NCI-H510A (cell line): ENCODE measurements around the gene TC2N.
"Not testable (repeated sequence)": the region's sequence is repeated elsewhere in the genome, so short reads cannot be mapped to it uniquely, and the experiment has no call there.

ENCODE experiments used
- DNase-seq: peaks from one replicate; lab custom pipeline; 2025; lab: John Stamatoyannopoulos, UW

Gene TC2N

GRCh38 chr14:91834571-91834970 lies 32.8 kb downstream of the TC2N start:
- no peak for DNase-seq

- DNase-seq: no peak
Measured at GRCh38 chr14:91831337-91831736, 36.0 kb downstream of the TC2N start.

- DNase-seq: peak; percentile 56
Measured at GRCh38 chr14:91830777-91831176, 36.6 kb downstream of the TC2N start.

- no peak for DNase-seq
Measured at GRCh38 chr14:91829511-91829910, 37.8 kb downstream of the TC2N start.

- no peak for DNase-seq
Measured at GRCh38 chr14:91827746-91828145, 39.6 kb downstream of the TC2N start.

GRCh38 chr14:91817566-91818325 lies 49.6 kb downstream of the TC2N start:
- no peak for DNase-seq

- no peak for DNase-seq
Measured at GRCh38 chr14:91814317-91814716, 53.0 kb downstream of the TC2N start.

GRCh38 chr14:91810699-91811098 lies 56.6 kb downstream of the TC2N start:
- no peak for DNase-seq

- no peak for DNase-seq
Measured at GRCh38 chr14:91806716-91807115, 60.6 kb downstream of the TC2N start.

- not testable (repeated sequence) for DNase-seq
Measured at GRCh38 chr14:91806094-91806493, 61.2 kb downstream of the TC2N start.

- no peak for DNase-seq
Measured at GRCh38 chr14:91805659-91806058, 61.7 kb downstream of the TC2N start.

- no peak for DNase-seq
Measured at GRCh38 chr14:91801358-91801757, 66.0 kb downstream of the TC2N start.

- DNase-seq: no peak
Measured at GRCh38 chr14:91796617-91797347, 70.6 kb downstream of the TC2N start.

GRCh38 chr14:91793704-91794103 lies 73.6 kb downstream of the TC2N start:
- DNase-seq: no peak

- no peak for DNase-seq
Measured at GRCh38 chr14:91786188-91786587, 81.1 kb downstream of the TC2N start.

GRCh38 chr14:91780452-91780851 lies 86.9 kb downstream of the TC2N start:
- DNase-seq: no peak

- no peak for DNase-seq
Measured at GRCh38 chr14:91778217-91778616, 89.1 kb downstream of the TC2N start.

- no peak for DNase-seq
Measured at GRCh38 chr14:91774140-91775096, 92.9 kb downstream of the TC2N start.

GRCh38 chr14:91770185-91770584 lies 97.2 kb downstream of the TC2N start:
- no peak for DNase-seq

- DNase-seq: no peak
Measured at GRCh38 chr14:91755570-91756295, 111.6 kb downstream of the TC2N start.

GRCh38 chr14:91754819-91755218 lies 112.5 kb downstream of the TC2N start:
- no peak for DNase-seq

- DNase-seq: no peak
Measured at GRCh38 chr14:91754185-91754584, 113.2 kb downstream of the TC2N start.
